DOHH2 (cell line): ENCODE results near the gene MISP.

Experiments used
- H3F3A ChIP-seq: fragments of 200-600 bp; sonication (generic), shearing (Covaris generic); 2 replicates; pipeline ENCODE4 v1.6.0; 2016; ENCODE audit warnings: antibody characterized with exemption, mild to moderate bottlenecking; ENCODE audit not compliant: control insufficient read depth, insufficient read depth
- H3K27ac ChIP-seq: fragments of 200-600 bp; sonication (generic); 2 replicates; pipeline ENCODE4 v1.5.1; 2014; ENCODE audit warnings: low read depth, mild to moderate bottlenecking, low read length, moderate library complexity
- H3K27me3 ChIP-seq: fragments of 200-600 bp; sonication (generic); 2 replicates; pipeline ENCODE4 v1.6.1; 2014; ENCODE audit warnings: mild to moderate bottlenecking, low read length, mixed read lengths; ENCODE audit not compliant: control insufficient read depth
- H3K36me3 ChIP-seq: fragments of 200-600 bp; sonication (generic); 2 replicates; pipeline ENCODE4 v1.6.1; 2014; ENCODE audit warnings: mild to moderate bottlenecking, low read length, moderate library complexity, mixed read lengths; ENCODE audit not compliant: control insufficient read depth
- H3K4me1 ChIP-seq: fragments of 200-600 bp; sonication (generic); 2 replicates; pipeline ENCODE4 v1.6.1; 2014; ENCODE audit warnings: mild to moderate bottlenecking, low read length, mixed read lengths; ENCODE audit not compliant: control insufficient read depth
- H3K4me2 ChIP-seq: fragments of 200-600 bp; sonication (generic); 2 replicates; pipeline ENCODE4 v1.6.0; 2014; ENCODE audit warnings: mild to moderate bottlenecking, low read length, moderate library complexity
- H3K4me3 ChIP-seq: fragments of 200-600 bp; sonication (generic); 2 replicates; pipeline ENCODE4 v1.5.1; 2014; ENCODE audit warnings: mild to moderate bottlenecking, low read length, mixed read lengths
- H3K79me2 ChIP-seq: fragments of 200-600 bp; sonication (generic); 2 replicates; pipeline ENCODE4 v1.6.1; 2014; ENCODE audit warnings: mild to moderate bottlenecking, low read length, mixed read lengths; ENCODE audit not compliant: control insufficient read depth
- H3K9me2 ChIP-seq: fragments of 200-600 bp; sonication (generic); replicated peaks from 2 replicates; pipeline ENCODE4 v1.6.1; 2014; ENCODE audit warnings: mild to moderate bottlenecking, low read length, mixed read lengths; ENCODE audit not compliant: control insufficient read depth
- H3K9me3 ChIP-seq: fragments of 200-600 bp; sonication (generic); 2 replicates; pipeline ENCODE4 v1.6.1; 2014; ENCODE audit warnings: antibody characterized with exemption, low read length, mixed read lengths; ENCODE audit not compliant: control insufficient read depth, insufficient read depth
- H4K20me1 ChIP-seq: fragments of 200-600 bp; sonication (generic); 2 replicates; pipeline ENCODE4 v1.6.0; 2014; ENCODE audit warnings: low read depth, mild to moderate bottlenecking, antibody characterized with exemption, low read length, moderate library complexity; ENCODE audit not compliant: control insufficient read depth, insufficient read depth
- CTCF ChIP-seq: fragments of 200-600 bp; sonication (generic); IDR thresholded peaks from one replicate; pipeline ENCODE4 v1.5.1; 2014; ENCODE audit warnings: antibody characterized with exemption, mild to moderate bottlenecking, low read depth, low read length; ENCODE audit not compliant: poor library complexity, severe bottlenecking
- EZH2phosphoT487 ChIP-seq: fragments of 200-600 bp; sonication (generic); IDR thresholded peaks from 2 replicates; pipeline ENCODE4 v1.6.1; 2017; ENCODE audit warnings: borderline replicate concordance, mild to moderate bottlenecking, antibody characterized with exemption, low read length, moderate library complexity, mixed read lengths

MISP gene

GRCh38 chr19:807627-808422, 56.9 kb downstream of the MISP start:
- Histone ChIP-seq H3K4me1 (no peaks in the 10 kb centered on the region), H3F3A (peaks cover 12% of the 10 kb centered on the region), H3K9me2 (no peaks in the 10 kb centered on the region), H3K79me2 (peaks cover 51% of the 10 kb centered on the region), H3K27me3 (no peaks in the 10 kb centered on the region), H3K27ac (no peak overlapping the region), H4K20me1 (peaks cover 24% of the 10 kb centered on the region), H3K9me3 (no peaks in the 10 kb centered on the region), H3K36me3 (peaks cover 92% of the 10 kb centered on the region), H3K4me2 (no peak overlapping the region), H3K4me3 (no peak overlapping the region)
- no peak for TF ChIP-seq EZH2phosphoT487

GRCh38 chr19:808423-808775, 57.5 kb downstream of the MISP start:
- peaks cover 18% of the 10 kb centered on the region for H4K20me1 ChIP-seq
- H3K79me2 ChIP-seq, result peaks cover 45% of the 10 kb centered on the region
- peaks cover 12% of the 10 kb centered on the region for H3F3A ChIP-seq
- H3K27ac ChIP-seq, result no peak overlapping the region
- peaks cover 89% of the 10 kb centered on the region for H3K36me3 ChIP-seq
- no peak overlapping the region for H3K4me3 ChIP-seq
- no peaks in the 10 kb centered on the region for H3K9me3 ChIP-seq
- no peaks in the 10 kb centered on the region for H3K4me1 ChIP-seq
- no peaks in the 10 kb centered on the region for H3K9me2 ChIP-seq
- H3K27me3 ChIP-seq, result no peaks in the 10 kb centered on the region
- no peak overlapping the region for H3K4me2 ChIP-seq
- TF ChIP-seq EZH2phosphoT487 (no peak), CTCF (no peak)

GRCh38 chr19:810077-810855, 59.4 kb downstream of the MISP start:
- TF ChIP-seq EZH2phosphoT487 (no peak), CTCF (no peak)
- Histone ChIP-seq H3K9me2 (no peaks in the 10 kb centered on the region), H3K9me3 (no peaks in the 10 kb centered on the region), H3K79me2 (peaks cover 27% of the 10 kb centered on the region), H3K27me3 (no peaks in the 10 kb centered on the region), H3K27ac (no peak overlapping the region), H3K36me3 (peaks cover 87% of the 10 kb centered on the region), H3K4me2 (no peak overlapping the region), H3K4me3 (no peak overlapping the region), H3K4me1 (no peaks in the 10 kb centered on the region), H3F3A (peaks cover 12% of the 10 kb centered on the region), H4K20me1 (peaks cover 13% of the 10 kb centered on the region)
